GM12875 (cell line): ENCODE data around the gene VSTM2B.

Experiments
- H3K4me3 ChIP-seq: one replicate; pipeline ENCODE4 v1.5.1; 2011; ENCODE audit warnings: low read depth, low read length, control low read depth
- TF ChIP-seq, protein P1 (sequence below): IDR thresholded peaks from 2 replicates; pipeline ENCODE4 v1.5.1; 2011; ENCODE audit warnings: low read depth, mild to moderate bottlenecking, control low read depth, inconsistent platforms, low read length, moderate library complexity, borderline replicate concordance; ENCODE audit not compliant: insufficient read depth

Gene VSTM2B

DNA sequence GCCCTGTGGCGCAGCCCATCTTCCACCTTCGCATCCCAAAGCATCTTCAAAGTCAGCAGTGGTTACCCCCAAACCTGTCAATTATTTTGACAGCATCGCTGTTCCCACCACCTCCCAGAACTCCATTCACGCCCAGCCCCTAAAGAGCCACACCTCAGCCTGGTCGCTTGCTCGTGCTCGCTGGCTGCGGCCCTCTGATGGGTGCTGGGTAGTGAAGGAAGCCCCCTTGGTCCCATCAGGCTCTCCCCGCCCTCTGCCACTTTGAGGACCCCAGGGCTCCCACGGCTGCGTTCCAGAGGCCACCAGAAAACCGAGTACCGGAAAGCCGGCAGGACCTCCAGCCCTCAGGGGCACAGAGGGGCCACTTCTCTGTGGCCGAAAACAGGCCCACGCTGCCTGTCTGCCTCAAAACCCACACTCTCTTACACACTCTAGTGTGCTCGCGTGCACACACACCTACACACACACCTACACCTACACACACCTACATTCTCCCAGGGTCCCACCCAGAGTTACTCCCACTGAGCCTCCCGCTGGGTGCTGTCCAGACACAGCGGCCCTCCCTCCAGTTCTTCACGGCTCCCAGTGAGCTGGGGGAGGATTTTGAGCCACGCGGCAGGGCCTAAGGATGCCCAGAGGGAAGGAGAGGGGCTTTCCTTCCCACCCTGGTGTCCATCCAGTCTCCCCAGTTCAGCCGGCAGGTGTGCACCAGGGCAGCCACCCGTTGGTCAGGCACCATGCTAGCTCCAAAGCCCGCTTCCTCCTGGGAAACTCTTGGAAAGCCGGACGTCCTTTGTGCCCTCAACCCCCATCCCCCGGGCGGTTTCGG lies 1.9 kb downstream of the VSTM2B start:
- TF ChIP-seq, protein P1, sequence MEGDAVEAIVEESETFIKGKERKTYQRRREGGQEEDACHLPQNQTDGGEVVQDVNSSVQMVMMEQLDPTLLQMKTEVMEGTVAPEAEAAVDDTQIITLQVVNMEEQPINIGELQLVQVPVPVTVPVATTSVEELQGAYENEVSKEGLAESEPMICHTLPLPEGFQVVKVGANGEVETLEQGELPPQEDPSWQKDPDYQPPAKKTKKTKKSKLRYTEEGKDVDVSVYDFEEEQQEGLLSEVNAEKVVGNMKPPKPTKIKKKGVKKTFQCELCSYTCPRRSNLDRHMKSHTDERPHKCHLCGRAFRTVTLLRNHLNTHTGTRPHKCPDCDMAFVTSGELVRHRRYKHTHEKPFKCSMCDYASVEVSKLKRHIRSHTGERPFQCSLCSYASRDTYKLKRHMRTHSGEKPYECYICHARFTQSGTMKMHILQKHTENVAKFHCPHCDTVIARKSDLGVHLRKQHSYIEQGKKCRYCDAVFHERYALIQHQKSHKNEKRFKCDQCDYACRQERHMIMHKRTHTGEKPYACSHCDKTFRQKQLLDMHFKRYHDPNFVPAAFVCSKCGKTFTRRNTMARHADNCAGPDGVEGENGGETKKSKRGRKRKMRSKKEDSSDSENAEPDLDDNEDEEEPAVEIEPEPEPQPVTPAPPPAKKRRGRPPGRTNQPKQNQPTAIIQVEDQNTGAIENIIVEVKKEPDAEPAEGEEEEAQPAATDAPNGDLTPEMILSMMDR, result peak; percentile 27; the same call in 1 of the 2 replicates
- H3K4me3 ChIP-seq, result no peak overlapping the region

DNA sequence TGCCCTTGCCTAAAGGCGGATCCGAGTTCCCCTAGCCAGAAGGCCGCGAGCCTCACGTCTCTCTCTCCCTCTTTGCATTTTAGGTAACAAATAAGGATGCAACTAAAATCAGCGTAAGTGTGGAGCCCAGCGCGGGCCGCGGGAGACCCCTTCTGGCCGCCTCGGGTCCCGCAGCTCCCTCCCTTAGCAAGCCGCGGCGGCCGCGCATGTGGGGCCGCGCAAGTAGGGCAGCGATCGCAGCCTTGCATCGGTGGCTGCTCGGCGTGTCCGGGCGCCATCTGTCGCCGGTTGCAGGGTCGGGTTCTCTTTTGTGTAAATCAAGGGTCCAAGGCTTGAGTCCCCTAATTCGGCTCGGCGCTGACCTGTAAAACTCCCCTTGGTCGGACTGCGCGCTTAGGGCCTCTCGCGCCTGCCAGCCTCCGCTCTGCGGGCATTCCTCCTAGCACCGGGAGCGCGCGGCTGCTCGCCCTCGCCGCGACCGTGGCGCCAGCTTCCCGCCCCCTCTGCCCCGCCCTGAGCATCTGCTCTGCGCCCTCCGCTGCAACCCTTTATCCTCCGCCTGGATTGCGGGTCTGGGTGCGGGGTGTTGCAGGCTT lies 2.7 kb downstream of the VSTM2B start:
- no peak overlapping the region for H3K4me3 ChIP-seq
- TF ChIP-seq, protein P1, result peak; percentile 85

DNA sequence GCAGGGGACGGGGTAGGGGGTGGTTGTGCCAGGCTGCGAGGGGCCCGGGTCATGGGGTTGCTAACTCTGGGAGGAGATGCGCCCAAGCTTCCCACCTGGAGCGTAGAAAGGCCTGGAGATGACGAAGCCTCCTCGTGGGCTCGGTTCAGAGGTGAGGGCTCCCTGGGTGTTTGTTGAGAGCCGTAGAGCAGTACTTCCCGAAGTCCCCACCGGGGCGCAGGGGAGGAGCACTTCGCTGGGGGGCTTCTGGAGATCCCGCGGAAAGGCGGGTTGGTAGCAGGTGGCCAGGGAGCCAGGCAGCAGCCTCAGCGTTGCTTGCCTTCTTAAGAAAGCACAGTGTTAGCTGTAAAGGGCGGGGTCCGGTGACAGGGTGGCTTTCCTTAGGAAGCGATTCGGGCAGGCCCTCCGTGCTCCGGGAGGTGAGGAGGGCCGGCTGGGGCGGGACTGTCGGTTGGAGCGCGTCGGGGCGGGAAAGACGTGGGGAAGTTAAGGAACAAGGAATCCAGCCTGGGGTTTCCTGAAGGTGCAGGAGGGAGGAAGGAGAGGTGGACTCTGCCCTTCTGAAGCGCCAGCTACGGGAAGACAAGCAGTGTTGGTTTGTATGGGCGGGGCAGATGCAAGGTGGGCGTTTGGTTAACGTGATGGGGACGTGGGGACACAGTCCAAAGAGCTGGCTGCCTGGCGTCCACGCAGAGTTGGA lies 3.3 kb downstream of the VSTM2B start:
- TF ChIP-seq, protein P1, result no peak
- H3K4me3 ChIP-seq, result no peak overlapping the region

DNA sequence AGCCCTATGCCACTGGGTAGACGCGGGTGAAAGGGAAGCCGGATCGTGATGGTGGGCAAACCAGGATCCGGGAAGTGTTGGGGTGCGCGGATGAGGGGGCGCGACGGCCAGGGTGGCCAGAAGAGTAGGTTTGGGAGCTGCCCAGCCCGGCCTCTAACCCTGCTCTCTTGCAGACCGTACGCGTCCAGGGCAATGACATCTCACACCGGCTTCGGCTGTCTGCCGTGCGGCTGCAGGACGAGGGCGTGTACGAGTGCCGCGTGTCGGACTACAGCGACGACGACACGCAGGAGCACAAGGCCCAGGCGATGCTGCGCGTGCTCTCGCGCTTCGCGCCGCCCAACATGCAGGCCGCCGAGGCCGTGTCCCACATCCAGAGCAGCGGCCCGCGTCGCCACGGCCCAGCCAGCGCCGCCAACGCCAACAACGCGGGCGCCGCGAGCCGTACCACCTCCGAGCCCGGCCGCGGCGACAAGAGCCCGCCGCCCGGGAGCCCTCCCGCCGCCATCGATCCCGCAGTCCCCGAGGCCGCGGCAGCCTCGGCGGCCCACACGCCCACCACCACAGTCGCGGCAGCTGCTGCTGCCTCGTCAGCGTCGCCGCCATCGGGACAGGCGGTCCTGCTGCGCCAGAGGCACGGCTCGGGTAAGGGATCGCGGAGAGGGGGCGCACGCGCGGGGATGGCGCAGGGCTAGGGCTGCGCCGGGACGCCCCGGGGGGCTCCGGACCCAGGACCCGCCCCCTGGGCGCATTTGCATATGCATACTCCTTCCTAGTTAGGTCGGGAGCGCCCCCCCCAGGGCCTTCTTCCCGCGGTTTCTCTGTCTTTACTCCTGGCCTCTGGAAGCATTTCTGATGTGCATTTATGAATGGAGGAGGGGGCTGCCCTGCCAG lies 4.1 kb downstream of the VSTM2B start:
- H3K4me3 ChIP-seq, result no peak overlapping the region
- TF ChIP-seq, protein P1, result no peak

DNA sequence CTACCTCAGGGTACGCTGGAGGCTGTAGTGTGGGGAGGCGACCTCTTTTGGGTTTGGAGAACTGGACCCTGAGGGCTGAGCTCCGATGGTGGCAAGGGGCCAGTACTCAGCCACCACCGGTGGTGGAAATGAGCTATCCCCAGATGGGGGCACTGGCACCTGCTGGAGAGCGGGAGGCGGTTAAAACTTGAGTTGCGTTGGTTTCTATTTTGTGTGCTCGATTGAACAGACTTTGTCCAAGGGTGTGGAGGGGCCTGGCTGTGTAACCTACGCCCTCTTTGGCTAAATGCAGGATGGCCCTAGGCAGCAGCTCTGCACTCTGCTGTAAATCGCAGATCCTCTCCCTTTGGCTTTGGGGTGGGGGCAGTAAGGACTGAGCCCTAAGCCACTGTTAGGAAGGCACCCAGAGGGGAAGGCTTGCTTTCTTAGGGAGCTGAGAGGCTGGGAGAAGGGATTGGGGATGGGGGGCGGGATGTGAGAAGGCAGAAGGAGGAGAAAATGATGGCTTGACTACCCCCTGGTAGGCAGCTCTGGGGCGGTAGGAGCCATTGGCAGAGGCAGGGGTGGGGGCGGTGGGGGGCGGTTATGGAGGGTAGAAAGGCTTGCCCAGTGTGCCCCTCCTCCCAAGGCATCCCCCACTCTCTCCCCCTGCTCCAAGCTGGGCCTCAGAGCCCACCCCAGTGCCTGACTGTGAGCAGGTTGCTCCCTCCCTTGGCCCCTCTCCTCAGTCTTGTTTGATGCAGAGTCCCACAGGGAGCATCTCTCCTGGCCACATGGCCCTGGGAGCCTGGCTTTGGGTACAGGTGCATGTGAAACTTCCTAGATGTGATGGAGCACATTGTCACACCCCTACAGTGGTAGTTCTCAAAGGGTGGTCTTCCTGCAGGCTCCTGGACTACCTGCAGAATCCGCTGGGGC lies 5.0 kb downstream of the VSTM2B start:
- TF ChIP-seq, protein P1, result no peak
- no peak overlapping the region for H3K4me3 ChIP-seq

DNA sequence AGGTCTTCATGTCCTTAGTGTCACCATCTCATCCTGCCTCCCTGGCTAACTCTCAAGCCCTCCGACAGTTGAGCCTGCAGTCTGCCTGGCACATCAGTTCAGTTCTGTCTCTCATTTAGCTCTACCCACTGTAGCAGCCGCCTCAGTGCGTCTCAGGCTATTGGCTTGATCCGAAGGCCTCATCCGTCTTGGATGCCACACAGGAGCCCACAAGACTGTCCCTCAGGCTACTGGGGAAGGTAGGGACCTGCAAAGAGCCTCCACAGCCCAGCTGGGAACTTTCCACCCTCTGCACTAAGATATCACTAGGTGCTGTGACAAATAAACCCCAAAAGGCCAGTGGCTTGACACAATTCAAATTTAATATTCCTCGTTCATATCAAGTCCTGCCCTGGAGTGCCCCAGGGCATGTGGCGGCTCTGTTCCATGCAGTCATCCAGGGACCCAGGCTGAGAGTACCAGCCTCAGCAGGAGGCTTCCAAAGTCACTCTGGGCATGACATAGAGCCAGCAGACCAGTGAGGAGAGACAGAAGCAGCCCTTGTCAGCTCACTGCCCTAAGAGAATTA lies 5.7 kb downstream of the VSTM2B start:
- no peak overlapping the region for H3K4me3 ChIP-seq
- TF ChIP-seq, protein P1, result no peak
